Astrocyte (in vitro differentiated cells and primary cell): Measurements from ENCODE around the gene SSB. TPM values are rescaled to one million over a fixed set of nuclear protein-coding genes. Genes with fewer than 3 reads are reported as not detected.
"Not testable (repeated sequence)": the region's sequence is repeated elsewhere in the genome, so short reads cannot be mapped to it uniquely, and the experiment has no call there.

Experiments
- DNase-seq: peaks from one replicate; pipeline ENCODE4 v3.0.0-alpha.2; 2010; ENCODE audit warnings: low read depth
- FAIRE-seq: peaks from 2 replicates; lab custom pipeline; 2011; peaks lifted over from hg19 to GRCh38; lab: Jason Lieb, UNC
- H2AFZ ChIP-seq: 2 replicates; pipeline ENCODE4 v1.6.0; 2012; ENCODE audit warnings: low read depth, low read length, inconsistent platforms
- H3K27ac ChIP-seq: 2 replicates; pipeline ENCODE4 v1.5.1; 2011; ENCODE audit warnings: low read depth, low read length, inconsistent platforms
- H3K27me3 ChIP-seq: 2 replicates; pipeline ENCODE4 v1.6.0; 2011; ENCODE audit warnings: low read length, inconsistent platforms; ENCODE audit not compliant: insufficient read depth
- H3K36me3 ChIP-seq: 2 replicates; pipeline ENCODE4 v1.5.1; 2011; ENCODE audit warnings: low read length, inconsistent platforms; ENCODE audit not compliant: insufficient read depth
- H3K4me1 ChIP-seq: 2 replicates; pipeline ENCODE4 v1.5.1; 2011; ENCODE audit warnings: low read length, inconsistent platforms; ENCODE audit not compliant: insufficient read depth
- H3K4me2 ChIP-seq: 2 replicates; pipeline ENCODE4 v1.6.0; 2012; ENCODE audit warnings: low read length, inconsistent platforms
- H3K4me3 ChIP-seq: 2 replicates; pipeline ENCODE4 v1.5.1; 2011; ENCODE audit warnings: low read depth, mild to moderate bottlenecking, low read length, inconsistent platforms; ENCODE audit not compliant: insufficient read depth
- H3K79me2 ChIP-seq: 2 replicates; pipeline ENCODE4 v1.6.0; 2012; ENCODE audit warnings: mild to moderate bottlenecking, low read length, inconsistent platforms; ENCODE audit not compliant: insufficient read depth
- H3K9ac ChIP-seq: 2 replicates; pipeline ENCODE4 v1.6.0; 2012; ENCODE audit warnings: mild to moderate bottlenecking, low read length, inconsistent platforms
- H3K9me3 ChIP-seq: 2 replicates; pipeline ENCODE4 v1.5.1; 2012; ENCODE audit warnings: low read depth, mild to moderate bottlenecking, low read length, inconsistent platforms; ENCODE audit not compliant: insufficient read depth
- H4K20me1 ChIP-seq: 2 replicates; pipeline ENCODE4 v1.6.0; 2012; ENCODE audit warnings: low read length, inconsistent platforms; ENCODE audit not compliant: insufficient read depth
- H3K27ac Mint-ChIP-seq: one replicate; pipeline ENCODE4 v1.8.0; 2021; ENCODE audit warnings: mild to moderate bottlenecking, mixed read lengths; ENCODE audit not compliant: unreplicated experiment
- H3K27me3 Mint-ChIP-seq: one replicate; pipeline ENCODE4 v1.8.0; 2021; ENCODE audit warnings: low read depth, mixed read lengths; ENCODE audit not compliant: unreplicated experiment
- H3K36me3 Mint-ChIP-seq: one replicate; pipeline ENCODE4 v1.8.0; 2021; ENCODE audit warnings: low read depth, mixed read lengths; ENCODE audit not compliant: unreplicated experiment
- H3K4me1 Mint-ChIP-seq: one replicate; pipeline ENCODE4 v1.8.0; 2021; ENCODE audit warnings: low read depth, mixed read lengths; ENCODE audit not compliant: unreplicated experiment
- H3K4me3 Mint-ChIP-seq: one replicate; pipeline ENCODE4 v1.8.0; 2021; ENCODE audit warnings: mild to moderate bottlenecking, moderate library complexity, mixed read lengths; ENCODE audit not compliant: unreplicated experiment
- H3K9me3 Mint-ChIP-seq: one replicate; pipeline ENCODE4 v1.8.0; 2021; ENCODE audit warnings: mild to moderate bottlenecking, mixed read lengths; ENCODE audit not compliant: unreplicated experiment
- CTCF ChIP-seq: IDR thresholded peaks from 2 replicates; pipeline ENCODE4 v1.5.1; 2011; ENCODE audit warnings: low read depth, mild to moderate bottlenecking, inconsistent platforms, low read length, moderate library complexity; ENCODE audit not compliant: insufficient read depth
- EZH2 ChIP-seq: IDR thresholded peaks from 2 replicates; pipeline ENCODE4 v1.6.1; 2012; ENCODE audit warnings: mild to moderate bottlenecking, low read length, inconsistent platforms; ENCODE audit not compliant: insufficient read depth
- total RNA-seq: library from RNA; stranded (reverse); gene quantifications from 2 replicates; pipeline ENCODE4 v1.2.1, GENCODE V29; 2021

SSB gene
- total RNA-seq, 1 donor from 2014 or later: 176 TPM

- no peak overlapping the region for H3K27ac ChIP-seq
- peaks cover 2% of the 10 kb centered on the region for H3K36me3 Mint-ChIP-seq
- H4K20me1 ChIP-seq: peaks cover 57% of the 10 kb centered on the region
- no peak overlapping the region for H3K4me3 Mint-ChIP-seq
- H3K4me1 ChIP-seq: no peaks in the 10 kb centered on the region
- H3K27ac Mint-ChIP-seq: no peak overlapping the region
- TF ChIP-seq EZH2 (no peak), CTCF (no peak)
- H3K27me3 Mint-ChIP-seq: no peaks in the 10 kb centered on the region
- no peak for DNase-seq
- no peak overlapping the region for H3K4me2 ChIP-seq
- FAIRE-seq: no peak
- H3K36me3 ChIP-seq: peaks cover 3% of the 10 kb centered on the region
- peaks cover 81% of the 10 kb centered on the region for H3K79me2 ChIP-seq
- H2AFZ ChIP-seq: no peak overlapping the region
- no peak overlapping the region for H3K4me3 ChIP-seq
- H3K9me3 ChIP-seq: no peaks in the 10 kb centered on the region
- H3K27me3 ChIP-seq: no peaks in the 10 kb centered on the region
- peaks cover 19% of the 10 kb centered on the region for H3K4me1 Mint-ChIP-seq
- no peak overlapping the region for H3K9ac ChIP-seq
- H3K9me3 Mint-ChIP-seq: no peaks in the 10 kb centered on the region
These were observed 42.1 kb downstream of the SSB start for GRCh38 chr2:169840747-169841142.

GRCh38 chr2:169841625-169842024 is 43.0 kb downstream of the SSB start:
- FAIRE-seq, H3K27ac ChIP-seq, DNase-seq, H3K36me3 Mint-ChIP-seq, H3K36me3 ChIP-seq, H3K27me3 Mint-ChIP-seq, H3K4me3 Mint-ChIP-seq, H3K27me3 ChIP-seq, H3K9me3 Mint-ChIP-seq, H3K4me3 ChIP-seq, H3K4me1 ChIP-seq, H3K4me2 ChIP-seq, H3K9ac ChIP-seq, H3K9me3 ChIP-seq, H3K27ac Mint-ChIP-seq, H2AFZ ChIP-seq: not testable (repeated sequence)
- Histone ChIP-seq H4K20me1 (peaks cover 59% of the 10 kb centered on the region), H3K79me2 (peaks cover 82% of the 10 kb centered on the region)
- H3K4me1 Mint-ChIP-seq: peaks cover 19% of the 10 kb centered on the region

- Histone ChIP-seq H3K4me2 (no peak overlapping the region), H3K27me3 (no peaks in the 10 kb centered on the region), H3K4me1 (no peaks in the 10 kb centered on the region), H3K9ac (no peak overlapping the region), H3K79me2 (peaks cover 78% of the 10 kb centered on the region), H4K20me1 (peaks cover 55% of the 10 kb centered on the region), H3K4me3 (no peak overlapping the region), H3K9me3 (no peaks in the 10 kb centered on the region), H2AFZ (no peak overlapping the region), H3K36me3 (peaks cover 3% of the 10 kb centered on the region), H3K27ac (no peak overlapping the region)
- FAIRE-seq (no peak), DNase-seq (no peak)
- Mint-ChIP-seq H3K36me3 (peaks cover 10% of the 10 kb centered on the region), H3K27me3 (no peaks in the 10 kb centered on the region), H3K27ac (no peak overlapping the region), H3K9me3 (no peaks in the 10 kb centered on the region), H3K4me1 (peaks cover 6% of the 10 kb centered on the region), H3K4me3 (no peak overlapping the region)
- no peak for TF ChIP-seq CTCF
- TF ChIP-seq EZH2: no peak
These were observed 46.3 kb downstream of the SSB start for GRCh38 chr2:169845016-169845415.

- not testable (repeated sequence) for H3K4me3 Mint-ChIP-seq, H3K4me3 ChIP-seq
These were observed 50.5 kb downstream of the SSB start for GRCh38 chr2:169848959-169849693.

More at GRCh38 chr2:169848959-169849693, 50.5 kb downstream of the SSB start:
- H3K4me1 ChIP-seq, H2AFZ ChIP-seq, H3K27ac Mint-ChIP-seq, H3K4me1 Mint-ChIP-seq, DNase-seq, H3K36me3 Mint-ChIP-seq, H3K27me3 Mint-ChIP-seq, H3K27me3 ChIP-seq, FAIRE-seq, H3K4me2 ChIP-seq, H3K9ac ChIP-seq, H3K36me3 ChIP-seq, H3K27ac ChIP-seq, H3K9me3 ChIP-seq, H3K9me3 Mint-ChIP-seq: not testable (repeated sequence)
- Histone ChIP-seq H3K79me2 (peaks cover 77% of the 10 kb centered on the region), H4K20me1 (peaks cover 50% of the 10 kb centered on the region)
